ENCODE data around the gene TRIM31.
"Not testable (repeated sequence)": the region's sequence is repeated elsewhere in the genome, so short reads cannot be mapped to it uniquely, and the experiment has no call there.

The TRIM31 gene

DNA sequence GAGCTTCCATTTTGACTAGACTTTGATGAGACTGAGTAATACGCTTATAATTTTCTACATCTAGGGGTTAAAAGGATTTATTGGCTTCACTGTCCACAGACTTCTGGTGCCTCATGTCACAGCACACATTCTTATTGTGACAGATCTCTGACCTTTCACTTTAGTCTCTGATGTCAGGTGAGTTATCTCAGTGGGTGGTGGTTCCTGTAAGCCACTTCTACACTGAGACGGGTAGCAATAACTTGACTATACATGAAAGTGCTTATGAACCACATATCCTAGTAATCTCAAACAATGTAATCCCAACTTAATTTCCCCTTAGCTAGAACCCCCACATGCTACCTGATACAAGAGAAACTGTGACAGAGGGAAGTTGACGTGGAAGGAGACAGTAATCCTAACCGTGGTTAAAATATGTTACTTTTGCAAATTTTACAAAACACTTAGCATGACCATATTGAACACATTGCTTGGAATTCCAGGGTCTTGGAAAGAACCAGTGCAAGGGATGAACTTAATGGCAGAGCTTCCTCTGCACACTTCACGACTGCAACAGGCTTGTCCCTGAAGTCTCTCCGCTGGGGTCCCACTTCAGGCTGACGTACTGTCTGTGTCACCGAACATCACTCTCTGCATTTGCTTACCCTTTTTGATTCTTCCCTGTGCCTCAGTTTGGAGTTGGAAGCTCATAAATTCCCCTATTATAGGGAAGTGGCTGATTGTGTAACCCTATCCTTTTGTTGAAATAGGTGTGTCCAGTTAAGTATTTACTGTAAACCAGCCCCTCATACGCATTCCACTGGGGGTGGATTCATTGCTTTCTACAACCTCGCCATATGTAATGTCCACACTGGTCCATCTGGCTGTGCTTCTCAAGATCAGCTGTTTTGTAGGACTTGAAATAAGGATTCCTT is 16.6 kb upstream of the TRIM31 start:
- no peak overlapping the region for H3K4me3 ChIP-seq (ENCODE audit: low read depth, low read length)
- H3K27ac ChIP-seq: no peak overlapping the region
- no peaks in the 10 kb centered on the region for H3K36me3 ChIP-seq (replicated peaks)
- no peak for DNase-seq
- no peak for TF ChIP-seq CTCF (IDR thresholded peaks at IDR 0.05; ENCODE audit: low read depth, low read length, missing control alignments)
- H3K27me3 ChIP-seq (replicated peaks): peaks cover 62% of the 10 kb centered on the region
- in situ Hi-C loops (cut with HindIII; ENCODE audit: low pct_ligation_motif_present, low sequenced_read_pairs): no loop called here

DNA sequence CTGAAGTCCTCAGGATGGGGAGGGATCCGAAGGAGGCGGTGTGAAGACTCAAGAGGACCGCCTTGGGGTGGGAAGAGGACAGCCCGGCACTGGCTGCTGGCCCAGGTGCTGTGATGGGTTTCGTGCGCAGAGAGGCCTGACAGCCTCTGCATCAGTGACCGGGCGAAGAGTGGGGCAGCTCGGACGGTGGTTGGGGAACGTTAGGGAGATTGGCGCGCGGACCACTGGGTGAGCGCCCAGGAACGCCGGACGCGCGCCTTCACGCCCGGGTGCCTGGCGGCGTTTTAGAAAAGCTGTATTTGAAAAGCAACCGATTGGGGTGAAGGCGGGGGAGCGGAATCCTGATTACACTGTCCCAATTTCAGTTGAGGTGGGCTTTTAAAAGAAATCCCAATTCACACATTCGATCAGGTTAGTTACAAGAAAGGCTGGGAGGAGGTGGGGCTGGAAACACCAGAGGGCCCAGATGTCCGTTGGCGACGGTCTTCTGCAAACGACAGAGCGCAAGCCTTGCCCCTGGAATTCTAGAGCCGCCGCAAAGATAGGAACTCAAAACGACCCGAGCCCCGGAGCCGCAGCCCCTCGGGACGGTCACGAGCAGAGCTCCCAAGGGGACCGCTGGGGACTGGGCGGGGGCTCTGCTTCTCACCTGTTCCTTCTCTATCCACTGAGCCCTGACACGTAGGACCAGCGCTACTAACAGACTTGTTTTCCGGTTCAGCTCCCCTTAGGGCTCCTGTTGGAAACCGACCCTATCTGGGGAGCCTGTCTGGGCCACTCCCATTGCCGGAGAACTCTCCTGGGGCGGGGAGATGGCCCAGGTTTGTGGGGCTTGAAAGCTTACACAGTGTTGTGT is 14.6 kb upstream of the TRIM31 start:
- no peak for TF ChIP-seq CTCF (IDR thresholded peaks at IDR 0.05; ENCODE audit: low read depth, low read length, missing control alignments)
- Histone ChIP-seq H3K4me3 (ENCODE audit: low read depth, low read length) (no peak overlapping the region), H3K27me3 (replicated peaks) (peaks cover 59% of the 10 kb centered on the region), H3K27ac (no peak overlapping the region), H3K36me3 (replicated peaks) (no peaks in the 10 kb centered on the region)
- no peak for DNase-seq
- in situ Hi-C loops (cut with HindIII; ENCODE audit: low pct_ligation_motif_present, low sequenced_read_pairs): no loop called here

DNA sequence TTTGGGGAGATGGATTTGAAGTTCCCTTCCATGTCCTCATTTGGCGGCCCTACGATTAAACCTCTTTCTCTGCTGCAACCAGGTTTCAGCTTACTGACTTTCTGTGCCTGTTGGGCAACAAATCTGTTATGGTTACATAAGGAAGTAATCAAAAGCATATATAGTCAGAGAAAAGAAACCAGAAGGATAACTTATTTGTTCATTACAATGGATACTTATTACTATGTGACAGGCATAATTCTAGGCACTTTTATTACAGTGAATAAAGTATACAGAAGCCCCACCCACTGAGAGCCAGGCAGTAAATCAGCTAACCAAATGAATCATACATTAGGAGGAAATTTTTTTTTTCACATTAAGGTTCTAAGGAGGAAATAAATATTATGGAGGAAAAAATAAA is 9.6 kb upstream of the TRIM31 start:
- in situ Hi-C loops (cut with HindIII; ENCODE audit: low pct_ligation_motif_present, low sequenced_read_pairs): no loop called here
- H3K4me3 ChIP-seq (ENCODE audit: low read depth, low read length): no peak overlapping the region
- peaks cover 22% of the 10 kb centered on the region for H3K27me3 ChIP-seq (replicated peaks)
- no peaks in the 10 kb centered on the region for H3K36me3 ChIP-seq (replicated peaks)
- no peak for DNase-seq
- TF ChIP-seq CTCF (IDR thresholded peaks at IDR 0.05; ENCODE audit: low read depth, low read length, missing control alignments): no peak
- no peak overlapping the region for H3K27ac ChIP-seq

GRCh38 chr6:30121446-30122366 is 8.8 kb upstream of the TRIM31 start:
- H3K27me3 ChIP-seq (replicated peaks): peaks cover 14% of the 10 kb centered on the region
- no peak overlapping the region for H3K27ac ChIP-seq
- no peak for DNase-seq
- no peak for TF ChIP-seq CTCF (IDR thresholded peaks at IDR 0.05; ENCODE audit: low read depth, low read length, missing control alignments)
- in situ Hi-C loops (cut with HindIII; ENCODE audit: low pct_ligation_motif_present, low sequenced_read_pairs): no loop called here
- no peak overlapping the region for H3K4me3 ChIP-seq (ENCODE audit: low read depth, low read length)
- no peaks in the 10 kb centered on the region for H3K36me3 ChIP-seq (replicated peaks)

DNA sequence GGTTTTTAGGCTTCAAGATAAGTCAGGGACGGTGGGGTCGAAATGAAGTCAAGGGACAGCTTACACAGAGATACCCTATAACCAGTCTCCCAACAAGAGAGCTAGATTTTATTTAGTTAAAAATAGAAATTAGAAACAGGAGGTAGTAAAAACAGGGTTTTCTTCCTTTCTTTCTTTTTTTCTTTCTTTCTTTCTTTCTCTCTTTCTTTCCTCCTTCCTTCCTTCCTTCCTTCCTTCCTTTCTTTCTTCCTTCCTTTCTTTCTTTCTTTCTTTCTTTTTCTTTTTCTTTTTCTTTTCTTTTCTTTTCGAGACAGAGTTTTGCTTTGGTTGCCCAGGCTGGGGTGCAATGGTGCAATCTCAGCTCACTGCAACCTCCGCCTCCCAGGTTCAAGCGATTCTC is 5.8 kb upstream of the TRIM31 start:
- H3K27me3 ChIP-seq (replicated peaks); in situ Hi-C loops (cut with HindIII; ENCODE audit: low pct_ligation_motif_present, low sequenced_read_pairs); H3K36me3 ChIP-seq (replicated peaks); DNase-seq; H3K27ac ChIP-seq; H3K4me3 ChIP-seq (ENCODE audit: low read depth, low read length): not testable (repeated sequence)

Measured in brain microvascular endothelial cell (primary cell).